SH-SY5Y (cell line): ENCODE data around the gene PGAM4.

Source experiments
- GATA2 ChIP-seq: IDR thresholded peaks from 2 replicates; pipeline ENCODE4 v1.6.1; 2011; ENCODE audit warnings: mild to moderate bottlenecking, low read depth, low read length
- GATA3 ChIP-seq: IDR thresholded peaks from 2 replicates; pipeline ENCODE4 v1.6.1; 2011; ENCODE audit warnings: low read depth, mild to moderate bottlenecking, low read length, moderate library complexity

PGAM4 gene

DNA sequence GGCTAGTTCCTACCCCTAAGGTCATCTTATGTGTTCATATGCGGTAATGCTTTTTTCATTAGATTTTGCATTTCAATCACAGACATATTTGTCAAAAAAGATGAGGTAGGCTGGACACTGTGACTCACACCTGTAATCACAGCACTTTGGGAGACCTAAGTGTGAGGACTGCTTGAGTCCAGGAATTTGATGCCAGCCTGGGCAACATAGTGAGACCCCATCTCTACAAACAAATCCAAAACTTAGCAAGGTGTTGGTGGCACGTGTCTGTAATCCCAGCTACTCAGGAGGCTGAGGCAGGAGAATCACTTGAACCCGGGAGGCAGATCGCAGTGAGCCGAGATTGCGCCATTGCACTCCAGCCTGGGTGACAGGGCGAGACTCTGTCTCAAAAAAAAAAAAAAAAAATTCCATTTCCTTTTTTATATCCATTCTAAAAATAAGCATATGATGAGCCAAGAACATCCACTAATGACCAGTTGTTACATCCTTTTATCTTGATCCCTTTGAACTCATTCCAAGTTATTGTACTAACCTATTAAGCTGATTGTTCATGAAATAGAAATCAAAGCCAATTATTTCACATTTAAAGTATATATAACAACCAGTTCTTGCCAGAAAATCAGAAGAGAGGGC is 23.4 kb downstream of the PGAM4 start:
- TF ChIP-seq GATA3 (no peak), GATA2 (no peak)

DNA sequence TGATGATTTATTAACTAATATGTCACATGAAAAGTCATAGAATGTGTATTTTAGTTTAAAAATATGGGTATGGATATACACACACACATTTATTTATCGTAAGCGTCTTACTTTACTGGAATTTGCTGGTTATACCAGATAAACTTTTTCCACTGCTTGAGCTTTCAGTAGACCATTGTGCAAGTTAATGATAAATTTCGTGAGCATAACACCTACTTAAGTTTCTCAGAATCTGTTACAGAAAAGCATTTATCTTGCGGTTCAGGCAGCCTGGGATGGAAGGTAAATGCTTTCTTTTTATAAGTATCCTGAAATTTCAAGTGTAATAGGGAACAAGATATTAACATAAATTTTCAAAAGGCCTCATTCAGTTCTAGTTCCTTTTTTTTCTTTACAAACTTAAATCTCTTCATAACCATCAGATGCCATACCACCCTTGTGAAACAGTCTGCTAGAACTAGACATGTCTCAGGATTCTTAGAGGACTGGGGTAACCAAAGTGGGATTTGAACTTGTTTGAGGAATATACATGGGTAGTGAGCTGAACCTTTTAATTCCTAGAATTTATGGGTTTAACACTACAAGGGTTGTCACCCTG is 31.3 kb downstream of the PGAM4 start:
- TF ChIP-seq GATA3: no peak
- no peak for TF ChIP-seq GATA2

DNA sequence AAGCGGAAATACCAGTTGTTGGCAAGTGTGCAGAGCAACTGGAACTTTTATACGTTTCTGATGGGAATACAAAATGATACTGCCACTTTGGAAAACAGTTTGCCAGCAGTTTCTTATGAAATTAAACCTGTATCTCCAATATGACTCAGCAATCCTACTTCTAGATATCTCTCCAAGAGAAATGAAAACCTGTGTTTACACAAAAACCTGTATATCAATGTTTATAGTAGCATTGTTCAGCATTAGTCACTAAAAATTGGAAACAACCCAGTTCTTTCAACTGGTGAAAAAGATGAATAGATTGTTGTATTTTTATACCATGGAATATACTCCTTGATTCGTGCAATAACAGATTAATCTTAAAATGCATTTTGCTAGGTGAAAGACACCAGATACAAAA is 32.1 kb downstream of the PGAM4 start:
- no peak for TF ChIP-seq GATA2
- TF ChIP-seq GATA3: no peak

- TF ChIP-seq GATA3 (no peak), GATA2 (no peak)
Measured at GRCh38 chrX:77936299-77936698, 33.1 kb downstream of the PGAM4 start.

GRCh38 chrX:77935886-77936285 is 33.6 kb downstream of the PGAM4 start:
- TF ChIP-seq GATA2 (no peak), GATA3 (no peak)

- no peak for TF ChIP-seq GATA3
- TF ChIP-seq GATA2: no peak
Measured at GRCh38 chrX:77930581-77930980, 38.9 kb downstream of the PGAM4 start.

- no peak for TF ChIP-seq GATA2
- TF ChIP-seq GATA3: no peak
Measured at GRCh38 chrX:77925764-77926163, 43.7 kb downstream of the PGAM4 start.

- TF ChIP-seq GATA2 (no peak), GATA3 (no peak)
Measured at GRCh38 chrX:77924320-77924859, 45.0 kb downstream of the PGAM4 start.

DNA sequence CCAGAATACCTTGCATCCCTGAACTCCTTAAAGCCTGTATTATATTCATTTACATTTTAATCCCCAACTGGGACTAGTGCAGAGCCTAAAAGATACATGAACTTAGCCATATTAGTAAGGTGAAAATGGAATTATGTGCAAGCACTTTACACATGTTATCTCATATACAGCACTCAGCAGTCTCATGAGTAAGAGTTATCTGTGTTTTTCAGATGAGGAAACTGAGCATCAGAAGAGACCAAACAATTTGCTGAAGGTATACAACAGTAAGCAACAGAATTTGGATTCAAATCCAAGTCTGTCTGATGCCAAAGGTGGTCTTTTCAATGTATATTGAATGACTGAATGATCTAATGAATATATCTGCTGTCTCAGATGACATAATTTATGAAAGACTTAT is 46.7 kb downstream of the PGAM4 start:
- TF ChIP-seq GATA3 (no peak), GATA2 (no peak)

GRCh38 chrX:77918568-77918967 is 50.9 kb downstream of the PGAM4 start:
- no peak for TF ChIP-seq GATA3
- TF ChIP-seq GATA2: no peak
